Activated naive CD4-positive, alpha-beta T cell treated with anti-CD3 and anti-CD28 coated beads, Interleukin-2, amount 10 ng/mL, durations not matched to agents 7 days and 5 days (primary cell): ENCODE data around the gene LOXL4.

ENCODE experiments used
- CTCF ChIA-PET: fragments of 350-600 bp; sonication (Branson Sonifier 250); formaldehyde crosslinking; loops from one replicate; lab custom pipeline; 2021; ENCODE audit warnings: antibody characterized with exemption; lab: Charles Lee
- DNase-seq: peaks from one replicate; pipeline ENCODE4 v3.0.0-alpha.2; 2020
- H3K27ac Mint-ChIP-seq: one replicate; pipeline ENCODE4 v1.8.0; 2021; ENCODE audit warnings: mild to moderate bottlenecking, moderate library complexity, mixed read lengths
- H3K27me3 Mint-ChIP-seq: one replicate; pipeline ENCODE4 v1.8.0; 2021; ENCODE audit warnings: mild to moderate bottlenecking, mixed read lengths
- H3K36me3 Mint-ChIP-seq: one replicate; pipeline ENCODE4 v1.8.0; 2021; ENCODE audit warnings: mixed read lengths
- H3K4me1 Mint-ChIP-seq: one replicate; pipeline ENCODE4 v1.8.0; 2021; ENCODE audit warnings: mixed read lengths
- H3K4me3 Mint-ChIP-seq: one replicate; pipeline ENCODE4 v1.8.0; 2021; ENCODE audit warnings: mild to moderate bottlenecking, moderate library complexity, mixed read lengths
- H3K9me3 Mint-ChIP-seq: one replicate; pipeline ENCODE4 v1.8.0; 2021; ENCODE audit warnings: mixed read lengths

Gene LOXL4

GRCh38 chr10:98303569-98303968 is 35.6 kb upstream of the LOXL4 start:
- Mint-ChIP-seq H3K4me1 (no peaks in the 10 kb centered on the region), H3K9me3 (no peaks in the 10 kb centered on the region), H3K27ac (no peak overlapping the region), H3K4me3 (no peak overlapping the region), H3K27me3 (peaks cover 34% of the 10 kb centered on the region), H3K36me3 (no peaks in the 10 kb centered on the region)
- CTCF ChIA-PET, result no interaction called here
- no peak for DNase-seq

DNA sequence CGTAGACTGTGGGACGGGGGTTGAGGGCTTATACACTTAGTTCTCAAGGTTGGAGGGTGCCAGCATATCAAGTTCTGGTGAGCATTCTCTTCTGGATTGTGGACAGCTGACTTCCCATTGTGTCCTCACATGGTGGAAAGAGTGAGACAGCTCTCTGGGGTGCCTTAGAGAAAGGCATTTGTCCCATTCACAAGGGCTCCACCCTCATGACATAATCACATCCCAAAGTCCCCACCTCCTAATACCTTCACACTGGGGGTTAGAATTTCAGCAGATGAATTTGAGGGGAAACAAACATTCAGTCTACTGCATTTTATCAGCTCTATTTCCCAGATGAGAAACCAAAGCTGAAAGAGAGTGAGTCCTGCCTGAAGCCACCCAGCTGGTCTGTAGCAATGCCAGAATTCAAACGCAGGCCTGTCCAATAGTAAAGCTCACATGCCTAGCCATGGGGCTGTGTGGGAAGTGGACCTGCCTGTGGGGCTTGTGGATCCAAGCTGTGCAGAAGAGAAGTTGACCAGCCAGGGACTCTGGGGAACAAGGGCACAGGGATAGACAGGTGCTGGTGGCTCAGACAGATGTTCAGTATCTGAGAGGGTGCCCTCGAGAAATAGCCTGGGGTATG is 34.9 kb upstream of the LOXL4 start:
- Mint-ChIP-seq H3K4me3 (no peak overlapping the region), H3K9me3 (no peaks in the 10 kb centered on the region), H3K27ac (no peak overlapping the region), H3K36me3 (no peaks in the 10 kb centered on the region), H3K4me1 (no peaks in the 10 kb centered on the region), H3K27me3 (peaks cover 30% of the 10 kb centered on the region)
- CTCF ChIA-PET, result no interaction called here
- no peak for DNase-seq

GRCh38 chr10:98301664-98302319 is 33.8 kb upstream of the LOXL4 start:
- Mint-ChIP-seq H3K27ac (no peak overlapping the region), H3K36me3 (no peaks in the 10 kb centered on the region), H3K27me3 (peaks cover 38% of the 10 kb centered on the region), H3K9me3 (no peaks in the 10 kb centered on the region), H3K4me3 (no peak overlapping the region), H3K4me1 (no peaks in the 10 kb centered on the region)
- CTCF ChIA-PET, result no interaction called here
- no peak for DNase-seq

- H3K4me3 Mint-ChIP-seq, result no peak overlapping the region
- no peak overlapping the region for H3K27ac Mint-ChIP-seq
- CTCF ChIA-PET, result no interaction called here
- H3K27me3 Mint-ChIP-seq, result peaks cover 46% of the 10 kb centered on the region
- no peaks in the 10 kb centered on the region for H3K36me3 Mint-ChIP-seq
- no peaks in the 10 kb centered on the region for H3K9me3 Mint-ChIP-seq
- H3K4me1 Mint-ChIP-seq, result no peaks in the 10 kb centered on the region
- DNase-seq, result no peak
These were observed 32.7 kb upstream of the LOXL4 start for GRCh38 chr10:98300526-98301229.

DNA sequence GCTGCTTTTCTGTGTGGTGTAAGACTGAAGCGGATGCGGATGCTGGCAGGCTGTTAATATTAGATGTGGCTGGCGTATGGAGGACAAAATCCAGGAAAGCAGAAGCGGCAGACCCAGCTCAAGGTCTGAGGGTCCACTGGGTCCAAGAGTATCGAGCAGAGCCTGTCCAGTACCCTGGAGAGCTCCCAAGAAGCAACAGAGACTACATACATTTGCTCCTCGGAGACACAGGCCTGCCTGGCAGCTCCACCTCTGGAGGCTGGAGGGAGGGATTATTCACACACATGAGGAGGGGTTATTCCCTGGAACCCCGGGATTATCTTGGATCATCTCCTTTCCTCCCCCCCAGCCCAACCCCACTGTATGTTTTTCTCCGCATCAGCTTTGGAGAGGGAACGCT is 31.3 kb upstream of the LOXL4 start:
- no peak overlapping the region for H3K27ac Mint-ChIP-seq
- H3K9me3 Mint-ChIP-seq, result no peaks in the 10 kb centered on the region
- H3K27me3 Mint-ChIP-seq, result peaks cover 55% of the 10 kb centered on the region
- no peaks in the 10 kb centered on the region for H3K36me3 Mint-ChIP-seq
- no peaks in the 10 kb centered on the region for H3K4me1 Mint-ChIP-seq
- H3K4me3 Mint-ChIP-seq, result no peak overlapping the region
- CTCF ChIA-PET, result no interaction called here
- no peak for DNase-seq

GRCh38 chr10:98296524-98296923 is 28.5 kb upstream of the LOXL4 start:
- CTCF ChIA-PET, result no interaction called here
- H3K4me1 Mint-ChIP-seq, result no peaks in the 10 kb centered on the region

GRCh38 chr10:98295907-98296306 is 27.9 kb upstream of the LOXL4 start:
- H3K4me1 Mint-ChIP-seq, result no peaks in the 10 kb centered on the region
- H3K4me3 Mint-ChIP-seq, result no peak overlapping the region
- H3K27ac Mint-ChIP-seq, result no peak overlapping the region
- no peaks in the 10 kb centered on the region for H3K9me3 Mint-ChIP-seq
- DNase-seq, result no peak
- no peaks in the 10 kb centered on the region for H3K36me3 Mint-ChIP-seq
- peaks cover 56% of the 10 kb centered on the region for H3K27me3 Mint-ChIP-seq
- CTCF ChIA-PET, result no interaction called here

More at GRCh38 chr10:98296524-98296923, 28.5 kb upstream of the LOXL4 start:
- H3K36me3 Mint-ChIP-seq, result no peaks in the 10 kb centered on the region
- H3K27ac Mint-ChIP-seq, result no peak overlapping the region
- no peak overlapping the region for H3K4me3 Mint-ChIP-seq
- DNase-seq, result no peak
- no peaks in the 10 kb centered on the region for H3K9me3 Mint-ChIP-seq
- H3K27me3 Mint-ChIP-seq, result peaks cover 59% of the 10 kb centered on the region

DNA sequence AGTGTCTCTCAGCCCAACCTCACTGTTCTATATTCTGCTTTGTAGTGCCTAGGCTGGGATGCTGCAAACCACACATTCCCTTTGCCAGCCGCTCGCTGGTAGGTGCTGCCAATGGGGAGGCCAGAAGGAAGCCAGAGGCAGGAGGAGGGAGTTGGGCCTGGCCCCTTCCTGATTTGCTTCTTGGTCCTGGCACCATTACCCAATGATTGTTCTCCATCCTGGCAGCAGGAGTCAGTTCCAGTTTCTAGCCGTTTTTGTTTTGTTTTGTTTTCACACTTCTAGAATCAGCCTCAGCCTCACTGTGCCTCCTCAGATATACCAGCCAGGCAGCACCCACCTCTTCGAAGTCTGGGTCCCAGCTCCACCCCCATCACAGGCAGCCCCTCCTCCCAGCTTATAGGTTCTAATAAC is 27.4 kb upstream of the LOXL4 start:
- H3K9me3 Mint-ChIP-seq, result no peaks in the 10 kb centered on the region
- no peaks in the 10 kb centered on the region for H3K36me3 Mint-ChIP-seq
- CTCF ChIA-PET, result no interaction called here
- no peak for DNase-seq
- H3K27me3 Mint-ChIP-seq, result peaks cover 54% of the 10 kb centered on the region
- no peaks in the 10 kb centered on the region for H3K4me1 Mint-ChIP-seq
- no peak overlapping the region for H3K4me3 Mint-ChIP-seq
- H3K27ac Mint-ChIP-seq, result peak overlapping the region; percentile 61

GRCh38 chr10:98294270-98294627 is 26.3 kb upstream of the LOXL4 start:
- Mint-ChIP-seq H3K4me1 (no peaks in the 10 kb centered on the region), H3K36me3 (no peaks in the 10 kb centered on the region), H3K27me3 (peaks cover 50% of the 10 kb centered on the region), H3K27ac (no peak overlapping the region), H3K4me3 (no peak overlapping the region), H3K9me3 (no peaks in the 10 kb centered on the region)
- CTCF ChIA-PET, result no interaction called here
- no peak for DNase-seq

- Mint-ChIP-seq H3K27ac (no peak overlapping the region), H3K9me3 (no peaks in the 10 kb centered on the region), H3K4me1 (no peaks in the 10 kb centered on the region), H3K36me3 (no peaks in the 10 kb centered on the region), H3K27me3 (peaks cover 50% of the 10 kb centered on the region), H3K4me3 (no peak overlapping the region)
- no peak for DNase-seq
- CTCF ChIA-PET, result interaction anchor here (0.9 kb wide), 1 partner anchor 246 kb away, joined by 3 read pairs; no protein-coding TSS in a partner anchor
These were observed 25.7 kb upstream of the LOXL4 start for GRCh38 chr10:98293550-98294269.

DNA sequence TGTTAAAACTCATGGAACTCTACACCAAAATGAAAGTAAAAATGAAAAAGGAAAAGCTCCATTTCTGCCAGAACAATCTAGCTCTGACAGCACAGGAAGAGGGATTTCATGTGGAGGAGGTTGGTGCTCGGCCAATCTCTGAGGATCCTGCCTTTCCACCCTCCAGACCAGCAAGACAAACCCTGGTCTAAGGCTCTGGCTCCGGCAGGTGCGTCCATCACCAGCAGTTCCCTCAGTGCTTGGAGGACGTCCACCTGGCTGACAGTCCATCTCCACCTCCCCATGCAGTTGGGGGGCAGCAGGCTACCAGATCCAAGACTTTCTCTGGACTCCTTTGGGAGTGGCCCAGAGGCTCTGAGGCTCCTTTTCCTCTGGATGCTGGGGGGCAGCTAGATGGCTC is 25.0 kb upstream of the LOXL4 start:
- Mint-ChIP-seq H3K9me3 (no peaks in the 10 kb centered on the region), H3K4me3 (no peak overlapping the region), H3K4me1 (no peaks in the 10 kb centered on the region), H3K27ac (no peak overlapping the region), H3K27me3 (peaks cover 50% of the 10 kb centered on the region), H3K36me3 (no peaks in the 10 kb centered on the region)
- no peak for DNase-seq
- CTCF ChIA-PET, result interaction anchor here (0.9 kb wide), 1 partner anchor 246 kb away, joined by 3 read pairs; no protein-coding TSS in a partner anchor

GRCh38 chr10:98289802-98290209 is 21.8 kb upstream of the LOXL4 start:
- H3K27ac Mint-ChIP-seq, result no peak overlapping the region
- DNase-seq, result no peak
- no peaks in the 10 kb centered on the region for H3K4me1 Mint-ChIP-seq
- CTCF ChIA-PET, result no interaction called here
- H3K9me3 Mint-ChIP-seq, result no peaks in the 10 kb centered on the region
- peaks cover 33% of the 10 kb centered on the region for H3K27me3 Mint-ChIP-seq
- H3K36me3 Mint-ChIP-seq, result no peaks in the 10 kb centered on the region
- no peak overlapping the region for H3K4me3 Mint-ChIP-seq

- no peak overlapping the region for H3K4me3 Mint-ChIP-seq
- no peaks in the 10 kb centered on the region for H3K9me3 Mint-ChIP-seq
- CTCF ChIA-PET, result no interaction called here
- no peaks in the 10 kb centered on the region for H3K4me1 Mint-ChIP-seq
- H3K27ac Mint-ChIP-seq, result no peak overlapping the region
- no peak for DNase-seq
- H3K27me3 Mint-ChIP-seq, result peaks cover 24% of the 10 kb centered on the region
- H3K36me3 Mint-ChIP-seq, result no peaks in the 10 kb centered on the region
These were observed 19.3 kb upstream of the LOXL4 start for GRCh38 chr10:98287321-98287720.

DNA sequence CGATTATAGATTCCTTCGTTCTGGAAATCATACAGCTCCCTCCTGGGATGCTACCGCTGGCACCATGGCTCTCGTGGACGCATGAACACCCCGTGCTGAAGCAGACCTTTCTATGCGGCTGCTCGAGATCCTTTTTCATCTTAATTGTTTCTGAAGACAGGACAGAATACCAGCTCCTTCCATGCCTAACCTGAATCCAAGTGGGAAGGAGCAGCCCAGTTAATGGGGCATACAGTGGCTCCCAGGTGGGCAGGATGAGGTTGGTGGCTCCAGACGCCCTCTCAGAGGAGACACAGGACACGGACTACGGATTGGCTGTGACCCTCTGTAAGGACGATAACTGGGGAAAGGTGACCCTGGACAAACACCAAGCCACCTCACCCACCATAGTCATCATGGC is 18.4 kb upstream of the LOXL4 start:
- Mint-ChIP-seq H3K36me3 (no peaks in the 10 kb centered on the region), H3K4me3 (no peak overlapping the region), H3K4me1 (no peaks in the 10 kb centered on the region), H3K27me3 (peaks cover 33% of the 10 kb centered on the region), H3K27ac (no peak overlapping the region), H3K9me3 (no peaks in the 10 kb centered on the region)
- no peak for DNase-seq
- CTCF ChIA-PET, result interaction anchor here (0.6 kb wide), 1 partner anchor 18 kb away, joined by 3 read pairs; no protein-coding TSS in a partner anchor
